Measurements from ENCODE around the gene ASIC2.

Gene ASIC2

GRCh38 chr17:33124185-33124584 lies 168.9 kb downstream of the ASIC2 start:
- Histone ChIP-seq H3K4ac (ENCODE audit: low read length) (no peak overlapping the region), H4K8ac (ENCODE audit: low read depth, low read length) (no peak overlapping the region), H2BK5ac (ENCODE audit: low read length) (no peak overlapping the region), H2AK5ac (ENCODE audit: low read depth, low read length) (no peak overlapping the region), H2BK15ac (ENCODE audit: low read length) (no peak overlapping the region), H3K9ac (ENCODE audit: low read depth, low read length, poor library complexity) (no peak overlapping the region), H2BK120ac (ENCODE audit: low read depth, low read length) (no peak overlapping the region), H3K9me3 (replicated peaks in 1 of 2; ENCODE audit: control insufficient read depth in 2 of 2, insufficient read depth in 1 of 2, low read depth in 1 of 2, low read length in 2 of 2) (peaks cover 0 to 1% of the 10 kb centered on the region in 2 donors), H3K4me1 (ENCODE audit: control insufficient read depth in 2 of 2, insufficient read depth in 1 of 2, low read depth in 1 of 2, low read length in 2 of 2) (peaks cover 0 to 2% of the 10 kb centered on the region in 2 donors), H3K27me3 (ENCODE audit: control insufficient read depth in 3 of 3, insufficient read depth in 3 of 3, low read depth in 1 of 3, low read length in 3 of 3) (no peaks in the 10 kb centered on the region), H3K36me3 (replicated peaks in 1 of 2; ENCODE audit: control insufficient read depth in 2 of 2, insufficient read depth in 2 of 2, low read length in 2 of 2) (no peaks in the 10 kb centered on the region), H3K4me2 (ENCODE audit: insufficient read depth, low read length, poor library complexity, severe bottlenecking) (no peak overlapping the region), H3K4me3 (ENCODE audit: low read length in 2 of 2) (no peak overlapping the region), H3K27ac (replicated peaks; ENCODE audit: low read length) (no peak overlapping the region), H3K18ac (ENCODE audit: low read length) (no peak overlapping the region), H3K79me1 (ENCODE audit: low read depth, low read length) (no peaks in the 10 kb centered on the region), H2AFZ (ENCODE audit: low read length) (no peak overlapping the region), H2BK12ac (ENCODE audit: low read length) (no peak overlapping the region), H4K91ac (ENCODE audit: low read depth, low read length, poor library complexity) (no peak overlapping the region), H3K23ac (ENCODE audit: low read depth, low read length, poor library complexity) (no peak overlapping the region), H3K14ac (ENCODE audit: low read length) (no peak overlapping the region)
- DNase-seq (ENCODE audit: low spot score): no peak

- Histone ChIP-seq H3K9me3 (replicated peaks in 1 of 2; ENCODE audit: control insufficient read depth in 2 of 2, insufficient read depth in 1 of 2, low read depth in 1 of 2, low read length in 2 of 2) (peaks cover 0 to 1% of the 10 kb centered on the region in 2 donors), H2BK12ac (ENCODE audit: low read length) (no peak overlapping the region), H3K27ac (replicated peaks; ENCODE audit: low read length) (no peak overlapping the region), H3K4ac (ENCODE audit: low read length) (no peak overlapping the region), H3K14ac (ENCODE audit: low read length) (no peak overlapping the region), H4K91ac (ENCODE audit: low read depth, low read length, poor library complexity) (no peak overlapping the region), H3K23ac (ENCODE audit: low read depth, low read length, poor library complexity) (no peak overlapping the region), H2BK5ac (ENCODE audit: low read length) (peak overlapping the region; percentile 44), H3K18ac (ENCODE audit: low read length) (no peak overlapping the region), H3K9ac (ENCODE audit: low read depth, low read length, poor library complexity) (no peak overlapping the region), H2BK120ac (ENCODE audit: low read depth, low read length) (no peak overlapping the region), H3K36me3 (replicated peaks in 1 of 2; ENCODE audit: control insufficient read depth in 2 of 2, insufficient read depth in 2 of 2, low read length in 2 of 2) (no peaks in the 10 kb centered on the region), H3K4me1 (ENCODE audit: control insufficient read depth in 2 of 2, insufficient read depth in 1 of 2, low read depth in 1 of 2, low read length in 2 of 2) (peaks cover 0 to 2% of the 10 kb centered on the region in 2 donors), H3K79me1 (ENCODE audit: low read depth, low read length) (no peaks in the 10 kb centered on the region), H3K4me3 (ENCODE audit: low read length in 2 of 2) (no peak overlapping the region), H3K4me2 (ENCODE audit: insufficient read depth, low read length, poor library complexity, severe bottlenecking) (no peak overlapping the region), H2AK5ac (ENCODE audit: low read depth, low read length) (no peak overlapping the region), H2BK15ac (ENCODE audit: low read length) (no peak overlapping the region), H2AFZ (ENCODE audit: low read length) (no peak overlapping the region), H3K27me3 (ENCODE audit: control insufficient read depth in 3 of 3, insufficient read depth in 3 of 3, low read depth in 1 of 3, low read length in 3 of 3) (no peaks in the 10 kb centered on the region), H4K8ac (ENCODE audit: low read depth, low read length) (no peak overlapping the region)
- no CpG with 5 or more reads among the region's 1 CpG for WGBS, 2 donors (ENCODE audit: extremely low coverage in 2 of 2, insufficient read length in 2 of 2, insufficient replicate concordance in 1 of 2)
- DNase-seq (ENCODE audit: low spot score): no peak
Observed at GRCh38 chr17:33121756-33122155, 171.3 kb downstream of the ASIC2 start.

- no peak overlapping the region for H3K4ac ChIP-seq (ENCODE audit: low read length)
- DNase-seq (ENCODE audit: low spot score): no peak
- H3K18ac ChIP-seq (ENCODE audit: low read length): no peak overlapping the region
- no peak overlapping the region for H2BK15ac ChIP-seq (ENCODE audit: low read length)
- H3K4me2 ChIP-seq (ENCODE audit: insufficient read depth, low read length, poor library complexity, severe bottlenecking): no peak overlapping the region
- no peak overlapping the region for H4K91ac ChIP-seq (ENCODE audit: low read depth, low read length, poor library complexity)
- no peak overlapping the region for H2AFZ ChIP-seq (ENCODE audit: low read length)
- peaks cover 0 to 2% of the 10 kb centered on the region in 2 donors for H3K4me1 ChIP-seq (ENCODE audit: control insufficient read depth in 2 of 2, insufficient read depth in 1 of 2, low read depth in 1 of 2, low read length in 2 of 2)
- H3K14ac ChIP-seq (ENCODE audit: low read length): no peak overlapping the region
- H2BK5ac ChIP-seq (ENCODE audit: low read length): no peak overlapping the region
- no peaks in the 10 kb centered on the region for H3K27me3 ChIP-seq (ENCODE audit: control insufficient read depth in 3 of 3, insufficient read depth in 3 of 3, low read depth in 1 of 3, low read length in 3 of 3)
- H3K23ac ChIP-seq (ENCODE audit: low read depth, low read length, poor library complexity): no peak overlapping the region
- H3K36me3 ChIP-seq (replicated peaks in 1 of 2; ENCODE audit: control insufficient read depth in 2 of 2, insufficient read depth in 2 of 2, low read length in 2 of 2): no peaks in the 10 kb centered on the region
- no peak overlapping the region for H2AK5ac ChIP-seq (ENCODE audit: low read depth, low read length)
- no peak overlapping the region for H3K4me3 ChIP-seq (ENCODE audit: low read length in 2 of 2)
- no peak overlapping the region for H3K9ac ChIP-seq (ENCODE audit: low read depth, low read length, poor library complexity)
- no peaks in the 10 kb centered on the region for H3K79me1 ChIP-seq (ENCODE audit: low read depth, low read length)
- peaks cover 0 to 1% of the 10 kb centered on the region in 2 donors for H3K9me3 ChIP-seq (replicated peaks in 1 of 2; ENCODE audit: control insufficient read depth in 2 of 2, insufficient read depth in 1 of 2, low read depth in 1 of 2, low read length in 2 of 2)
- H2BK120ac ChIP-seq (ENCODE audit: low read depth, low read length): no peak overlapping the region
- WGBS, 2 donors (ENCODE audit: extremely low coverage in 2 of 2, insufficient read length in 2 of 2, insufficient replicate concordance in 1 of 2): no CpG with 5 or more reads among the region's 2 CpGs
- no peak overlapping the region for H2BK12ac ChIP-seq (ENCODE audit: low read length)
- H4K8ac ChIP-seq (ENCODE audit: low read depth, low read length): no peak overlapping the region
- H3K27ac ChIP-seq (replicated peaks; ENCODE audit: low read length): no peak overlapping the region
Observed at GRCh38 chr17:33121272-33121671, 171.8 kb downstream of the ASIC2 start.

GRCh38 chr17:33120103-33120502 lies 173.0 kb downstream of the ASIC2 start:
- WGBS, 2 donors (ENCODE audit: extremely low coverage in 2 of 2, insufficient read length in 2 of 2, insufficient replicate concordance in 1 of 2): no CpG with 5 or more reads among the region's 5 CpGs
- H3K4me1 ChIP-seq (ENCODE audit: control insufficient read depth in 2 of 2, insufficient read depth in 1 of 2, low read depth in 1 of 2, low read length in 2 of 2): peaks cover 0 to 4% of the 10 kb centered on the region in 2 donors
- H3K4me3 ChIP-seq (ENCODE audit: low read length in 2 of 2): no peak overlapping the region
- H3K4ac ChIP-seq (ENCODE audit: low read length): no peak overlapping the region
- H2AK5ac ChIP-seq (ENCODE audit: low read depth, low read length): no peak overlapping the region
- H4K8ac ChIP-seq (ENCODE audit: low read depth, low read length): no peak overlapping the region
- H3K18ac ChIP-seq (ENCODE audit: low read length): no peak overlapping the region
- no peak overlapping the region for H3K9ac ChIP-seq (ENCODE audit: low read depth, low read length, poor library complexity)
- H3K27ac ChIP-seq (replicated peaks; ENCODE audit: low read length): no peak overlapping the region
- H2BK5ac ChIP-seq (ENCODE audit: low read length): no peak overlapping the region
- H2AFZ ChIP-seq (ENCODE audit: low read length): no peak overlapping the region
- no peak overlapping the region for H2BK12ac ChIP-seq (ENCODE audit: low read length)
- no peaks in the 10 kb centered on the region for H3K36me3 ChIP-seq (replicated peaks in 1 of 2; ENCODE audit: control insufficient read depth in 2 of 2, insufficient read depth in 2 of 2, low read length in 2 of 2)
- no peak overlapping the region for H3K14ac ChIP-seq (ENCODE audit: low read length)
- H3K23ac ChIP-seq (ENCODE audit: low read depth, low read length, poor library complexity): no peak overlapping the region
- no peak overlapping the region for H2BK120ac ChIP-seq (ENCODE audit: low read depth, low read length)
- DNase-seq (ENCODE audit: low spot score): no peak
- H3K27me3 ChIP-seq (ENCODE audit: control insufficient read depth in 3 of 3, insufficient read depth in 3 of 3, low read depth in 1 of 3, low read length in 3 of 3): no peaks in the 10 kb centered on the region
- H3K4me2 ChIP-seq (ENCODE audit: insufficient read depth, low read length, poor library complexity, severe bottlenecking): no peak overlapping the region
- no peak overlapping the region for H2BK15ac ChIP-seq (ENCODE audit: low read length)
- no peaks in the 10 kb centered on the region for H3K79me1 ChIP-seq (ENCODE audit: low read depth, low read length)
- peaks cover 0 to 1% of the 10 kb centered on the region in 2 donors for H3K9me3 ChIP-seq (replicated peaks in 1 of 2; ENCODE audit: control insufficient read depth in 2 of 2, insufficient read depth in 1 of 2, low read depth in 1 of 2, low read length in 2 of 2)
- no peak overlapping the region for H4K91ac ChIP-seq (ENCODE audit: low read depth, low read length, poor library complexity)

Measured in neuronal stem cell (in vitro differentiated cells).